ENCODE results near the gene ARL5A.
"Not testable (repeated sequence)": the region's sequence is repeated elsewhere in the genome, so short reads cannot be mapped to it uniquely, and the experiment has no call there.

The ARL5A gene

DNA sequence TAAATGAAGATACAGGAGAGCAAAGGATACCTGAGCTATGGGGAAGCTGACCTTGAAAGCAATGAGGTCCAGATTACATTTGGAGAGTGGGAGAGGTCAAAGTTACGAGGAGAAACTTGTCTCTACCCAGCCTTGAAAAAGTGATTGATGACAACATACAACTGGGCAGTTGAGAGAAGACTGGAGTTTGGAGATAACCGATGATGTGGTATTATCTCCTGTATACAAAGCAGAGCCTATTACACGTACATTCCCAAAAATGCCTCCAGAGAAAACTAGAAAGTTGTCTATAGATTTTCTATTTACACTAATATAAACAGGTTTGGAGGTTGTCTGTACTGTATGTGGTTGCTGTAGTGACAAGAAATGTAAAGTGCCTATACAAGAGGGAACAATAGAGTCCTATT, 28.3 kb downstream of the ARL5A start:
- Histone ChIP-seq H3K79me2 (ENCODE audit: low read length) (no peaks in the 10 kb centered on the region), H4K20me1 (ENCODE audit: insufficient read depth, low read length) (no peaks in the 10 kb centered on the region), H3K4me3 (ENCODE audit: low read length) (no peak overlapping the region), H3K9me3 (replicated peaks; ENCODE audit: insufficient read depth, low read length) (no peaks in the 10 kb centered on the region), H3K36me3 (replicated peaks; ENCODE audit: insufficient read depth, low read length) (no peaks in the 10 kb centered on the region), H2AFZ (ENCODE audit: low read length) (no peak overlapping the region), H3K9me2 (replicated peaks; ENCODE audit: insufficient read depth, low read length) (no peaks in the 10 kb centered on the region), H3K9ac (ENCODE audit: low read length) (no peak overlapping the region), H3F3A (ENCODE audit: insufficient read depth, low read length) (no peaks in the 10 kb centered on the region), H3K4me2 (ENCODE audit: low read depth, low read length) (no peak overlapping the region), H3K27me3 (replicated peaks; ENCODE audit: insufficient read depth, low read length) (no peaks in the 10 kb centered on the region), H3K27ac (ENCODE audit: low read length) (no peak overlapping the region), H3K4me1 (ENCODE audit: low read length) (no peaks in the 10 kb centered on the region)
- no peak for TF ChIP-seq EZH2 (optimal IDR thresholded peaks at IDR 0.05; ENCODE audit: low read depth, low read length)
- TF ChIP-seq, protein P1, sequence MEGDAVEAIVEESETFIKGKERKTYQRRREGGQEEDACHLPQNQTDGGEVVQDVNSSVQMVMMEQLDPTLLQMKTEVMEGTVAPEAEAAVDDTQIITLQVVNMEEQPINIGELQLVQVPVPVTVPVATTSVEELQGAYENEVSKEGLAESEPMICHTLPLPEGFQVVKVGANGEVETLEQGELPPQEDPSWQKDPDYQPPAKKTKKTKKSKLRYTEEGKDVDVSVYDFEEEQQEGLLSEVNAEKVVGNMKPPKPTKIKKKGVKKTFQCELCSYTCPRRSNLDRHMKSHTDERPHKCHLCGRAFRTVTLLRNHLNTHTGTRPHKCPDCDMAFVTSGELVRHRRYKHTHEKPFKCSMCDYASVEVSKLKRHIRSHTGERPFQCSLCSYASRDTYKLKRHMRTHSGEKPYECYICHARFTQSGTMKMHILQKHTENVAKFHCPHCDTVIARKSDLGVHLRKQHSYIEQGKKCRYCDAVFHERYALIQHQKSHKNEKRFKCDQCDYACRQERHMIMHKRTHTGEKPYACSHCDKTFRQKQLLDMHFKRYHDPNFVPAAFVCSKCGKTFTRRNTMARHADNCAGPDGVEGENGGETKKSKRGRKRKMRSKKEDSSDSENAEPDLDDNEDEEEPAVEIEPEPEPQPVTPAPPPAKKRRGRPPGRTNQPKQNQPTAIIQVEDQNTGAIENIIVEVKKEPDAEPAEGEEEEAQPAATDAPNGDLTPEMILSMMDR (IDR thresholded peaks at IDR 0.05; ENCODE audit: low read length): no peak
- TF ChIP-seq EZH2phosphoT487 (IDR thresholded peaks at IDR 0.05; ENCODE audit: low read length): no peak
- no peak for DNase-seq

GRCh38 chr2:151796774-151797173, 31.4 kb downstream of the ARL5A start:
- H3K27me3 ChIP-seq (replicated peaks; ENCODE audit: insufficient read depth, low read length): no peaks in the 10 kb centered on the region
- H3K4me3 ChIP-seq (ENCODE audit: low read length): no peak overlapping the region
- H3F3A ChIP-seq (ENCODE audit: insufficient read depth, low read length): no peaks in the 10 kb centered on the region
- H3K9ac ChIP-seq (ENCODE audit: low read length): no peak overlapping the region
- no peaks in the 10 kb centered on the region for H3K9me3 ChIP-seq (replicated peaks; ENCODE audit: insufficient read depth, low read length)
- H3K79me2 ChIP-seq (ENCODE audit: low read length): no peaks in the 10 kb centered on the region
- H3K4me1 ChIP-seq (ENCODE audit: low read length): no peaks in the 10 kb centered on the region
- no peak for TF ChIP-seq EZH2phosphoT487 (IDR thresholded peaks at IDR 0.05; ENCODE audit: low read length)
- TF ChIP-seq, protein P1 (IDR thresholded peaks at IDR 0.05; ENCODE audit: low read length): no peak
- no peak overlapping the region for H2AFZ ChIP-seq (ENCODE audit: low read length)
- no peaks in the 10 kb centered on the region for H3K36me3 ChIP-seq (replicated peaks; ENCODE audit: insufficient read depth, low read length)
- DNase-seq: no peak
- no peaks in the 10 kb centered on the region for H4K20me1 ChIP-seq (ENCODE audit: insufficient read depth, low read length)
- H3K27ac ChIP-seq (ENCODE audit: low read length): no peak overlapping the region
- no peaks in the 10 kb centered on the region for H3K9me2 ChIP-seq (replicated peaks; ENCODE audit: insufficient read depth, low read length)
- no peak overlapping the region for H3K4me2 ChIP-seq (ENCODE audit: low read depth, low read length)

- no peak for DNase-seq
- Histone ChIP-seq H3K4me3 (ENCODE audit: low read length) (no peak overlapping the region), H2AFZ (ENCODE audit: low read length) (no peak overlapping the region), H3F3A (ENCODE audit: insufficient read depth, low read length) (no peaks in the 10 kb centered on the region), H3K27ac (ENCODE audit: low read length) (no peak overlapping the region), H3K4me1 (ENCODE audit: low read length) (no peaks in the 10 kb centered on the region), H3K27me3 (replicated peaks; ENCODE audit: insufficient read depth, low read length) (no peaks in the 10 kb centered on the region), H3K79me2 (ENCODE audit: low read length) (no peaks in the 10 kb centered on the region), H3K9me2 (replicated peaks; ENCODE audit: insufficient read depth, low read length) (no peaks in the 10 kb centered on the region), H3K9me3 (replicated peaks; ENCODE audit: insufficient read depth, low read length) (no peaks in the 10 kb centered on the region), H4K20me1 (ENCODE audit: insufficient read depth, low read length) (no peaks in the 10 kb centered on the region), H3K4me2 (ENCODE audit: low read depth, low read length) (no peak overlapping the region), H3K36me3 (replicated peaks; ENCODE audit: insufficient read depth, low read length) (no peaks in the 10 kb centered on the region), H3K9ac (ENCODE audit: low read length) (no peak overlapping the region)
- TF ChIP-seq EZH2 (optimal IDR thresholded peaks at IDR 0.05; ENCODE audit: low read depth, low read length): no peak
- TF ChIP-seq, protein P1 (IDR thresholded peaks at IDR 0.05; ENCODE audit: low read length): no peak
Observed at GRCh38 chr2:151795646-151796240, 32.5 kb downstream of the ARL5A start.

DNA sequence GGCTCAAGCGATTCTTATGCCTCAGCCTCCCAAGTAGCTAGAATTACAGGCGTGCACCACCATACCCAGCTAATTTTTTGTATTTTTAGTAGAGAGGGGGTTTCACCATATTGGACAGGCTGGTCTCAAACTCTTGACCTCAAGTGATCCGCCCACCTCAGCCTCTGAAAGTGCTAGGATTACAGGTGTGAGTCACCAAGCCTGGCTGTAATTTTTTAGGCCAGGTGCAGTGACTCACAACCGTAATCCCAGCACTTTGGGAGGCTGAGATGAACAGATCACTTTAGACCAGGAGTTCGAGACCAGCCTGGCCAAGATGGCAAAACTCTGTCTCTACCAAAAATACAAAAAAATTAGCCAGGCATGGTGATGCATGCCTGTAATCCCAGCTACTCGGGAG, 33.8 kb downstream of the ARL5A start:
- DNase-seq; H3K79me2 ChIP-seq (ENCODE audit: low read length); H3K27me3 ChIP-seq (replicated peaks; ENCODE audit: insufficient read depth, low read length); H3K4me1 ChIP-seq (ENCODE audit: low read length); H3K9ac ChIP-seq (ENCODE audit: low read length); H3K36me3 ChIP-seq (replicated peaks; ENCODE audit: insufficient read depth, low read length); H3K27ac ChIP-seq (ENCODE audit: low read length); H2AFZ ChIP-seq (ENCODE audit: low read length); H3F3A ChIP-seq (ENCODE audit: insufficient read depth, low read length); H3K4me2 ChIP-seq (ENCODE audit: low read depth, low read length); H3K9me2 ChIP-seq (replicated peaks; ENCODE audit: insufficient read depth, low read length); H3K4me3 ChIP-seq (ENCODE audit: low read length); H4K20me1 ChIP-seq (ENCODE audit: insufficient read depth, low read length); H3K9me3 ChIP-seq (replicated peaks; ENCODE audit: insufficient read depth, low read length): not testable (repeated sequence)
